Activated CD4-positive, alpha-beta T cell treated with anti-CD3 and anti-CD28 coated beads, Interleukin-2, amount 10 ng/mL, durations not matched to agents 24 days and 14 days (primary cell): Measurements from ENCODE around the gene NUP153. TPM values are rescaled to one million over a fixed set of nuclear protein-coding genes. Genes with fewer than 3 reads are reported as not detected.

ENCODE experiments used
- DNase-seq: peaks from one replicate; pipeline ENCODE4 v3.0.0; 2022
- H3K27ac Mint-ChIP-seq: one replicate; pipeline ENCODE4 v1.8.0; 2022; ENCODE audit warnings: mild to moderate bottlenecking, mixed read lengths
- H3K27me3 Mint-ChIP-seq: one replicate; pipeline ENCODE4 v1.8.0; 2022; ENCODE audit warnings: mixed read lengths
- H3K36me3 Mint-ChIP-seq: one replicate; pipeline ENCODE4 v1.8.0; 2022; ENCODE audit warnings: low read depth, mild to moderate bottlenecking, mixed read lengths
- H3K4me1 Mint-ChIP-seq: one replicate; pipeline ENCODE4 v1.8.0; 2021; ENCODE audit warnings: mixed read lengths
- H3K4me3 Mint-ChIP-seq: one replicate; pipeline ENCODE4 v1.8.0; 2022; ENCODE audit warnings: mild to moderate bottlenecking, moderate library complexity, mixed read lengths
- H3K9me3 Mint-ChIP-seq: one replicate; pipeline ENCODE4 v1.8.0; 2021; ENCODE audit warnings: mixed read lengths
- intact Hi-C: fragments of 100-400 bp; cut with micrococcal nuclease; formaldehyde crosslinking; loops from one replicate; pipeline ENCODE4 v1.15.1; 2023
- total RNA-seq: library from RNA; stranded (reverse); gene quantifications from 2 replicates; pipeline ENCODE4 v1.2.3, GENCODE V29; 2022

Gene NUP153
- total RNA-seq, 1 donor from 2014 or later, result 109 TPM

DNA sequence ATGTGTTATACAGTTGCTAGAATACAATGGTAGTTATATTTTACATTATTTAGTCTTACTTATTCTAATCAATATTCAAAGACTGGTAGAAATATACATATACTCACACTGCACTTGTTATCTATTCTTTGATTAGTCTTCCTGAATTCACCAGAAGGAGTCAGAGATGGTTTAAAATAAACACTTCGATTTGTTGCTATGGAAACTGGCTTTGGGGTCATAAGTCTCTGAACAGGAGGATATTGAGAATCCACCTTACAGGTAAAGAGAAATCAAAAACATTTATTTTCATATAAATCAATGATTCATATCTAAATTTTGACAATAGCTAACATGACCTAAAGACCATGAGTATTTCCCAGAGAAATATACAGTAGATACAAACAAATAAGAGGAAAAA, 41.6 kb downstream of the NUP153 start:
- no peak overlapping the region for H3K4me3 Mint-ChIP-seq
- no peaks in the 10 kb centered on the region for H3K27me3 Mint-ChIP-seq
- H3K4me1 Mint-ChIP-seq, result peaks cover 35% of the 10 kb centered on the region
- no peak for DNase-seq
- peaks cover 73% of the 10 kb centered on the region for H3K36me3 Mint-ChIP-seq
- H3K27ac Mint-ChIP-seq, result peak overlapping the region; percentile 43
- no peaks in the 10 kb centered on the region for H3K9me3 Mint-ChIP-seq
- intact Hi-C loops, result no loop called here

DNA sequence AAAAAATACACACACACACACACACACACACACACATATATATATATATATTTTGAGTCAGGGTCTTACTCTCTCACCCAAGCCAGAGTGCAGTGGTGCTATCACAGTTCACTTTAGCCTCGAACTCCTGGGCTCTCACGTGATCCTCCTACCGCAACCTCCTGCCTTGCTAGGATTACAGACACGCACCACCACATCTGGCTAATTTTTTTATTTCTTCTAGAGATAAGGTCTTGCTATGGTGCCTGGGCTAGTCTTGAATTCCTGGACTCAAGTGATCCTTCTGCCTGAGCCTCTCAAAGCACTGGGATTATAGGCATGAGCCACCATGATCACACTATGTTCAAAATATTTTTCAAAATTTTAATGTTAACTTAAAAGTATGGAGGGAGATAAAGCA, 43.5 kb downstream of the NUP153 start:
- Mint-ChIP-seq H3K36me3 (peaks cover 71% of the 10 kb centered on the region), H3K4me1 (peaks cover 39% of the 10 kb centered on the region), H3K27ac (no peak overlapping the region), H3K4me3 (no peak overlapping the region), H3K27me3 (no peaks in the 10 kb centered on the region), H3K9me3 (no peaks in the 10 kb centered on the region)
- DNase-seq, result no peak
- intact Hi-C loops, result no loop called here

GRCh38 chr6:17662585-17662984, 44.1 kb downstream of the NUP153 start:
- H3K36me3 Mint-ChIP-seq, result peaks cover 72% of the 10 kb centered on the region
- H3K27me3 Mint-ChIP-seq, result no peaks in the 10 kb centered on the region
- peak overlapping the region; percentile 14 for H3K27ac Mint-ChIP-seq
- H3K9me3 Mint-ChIP-seq, result no peaks in the 10 kb centered on the region
- no peak for DNase-seq
- H3K4me3 Mint-ChIP-seq, result no peak overlapping the region
- peaks cover 40% of the 10 kb centered on the region for H3K4me1 Mint-ChIP-seq
- intact Hi-C loops, result no loop called here

DNA sequence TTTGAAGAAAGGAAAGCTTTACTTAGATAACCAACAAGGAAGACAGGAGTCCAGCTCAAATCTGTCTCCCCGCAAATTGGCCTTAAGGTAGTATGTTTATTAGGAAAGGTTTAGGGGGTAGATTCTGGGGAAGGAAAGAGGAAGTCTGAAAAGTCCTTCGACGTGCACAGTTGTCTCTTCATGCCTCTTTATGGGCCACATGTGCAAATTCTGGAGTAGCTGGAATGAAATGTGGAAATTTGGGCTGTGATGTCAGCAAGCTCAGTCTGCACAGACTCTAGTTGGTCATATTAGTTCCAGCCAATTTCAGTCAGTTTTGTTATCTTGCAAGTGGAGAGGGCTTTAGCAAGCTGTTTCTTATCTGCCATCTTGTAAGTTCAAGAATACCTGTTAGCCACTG, 50.1 kb downstream of the NUP153 start:
- no peak overlapping the region for H3K27ac Mint-ChIP-seq
- intact Hi-C loops, result no loop called here
- no peaks in the 10 kb centered on the region for H3K9me3 Mint-ChIP-seq

DNA sequence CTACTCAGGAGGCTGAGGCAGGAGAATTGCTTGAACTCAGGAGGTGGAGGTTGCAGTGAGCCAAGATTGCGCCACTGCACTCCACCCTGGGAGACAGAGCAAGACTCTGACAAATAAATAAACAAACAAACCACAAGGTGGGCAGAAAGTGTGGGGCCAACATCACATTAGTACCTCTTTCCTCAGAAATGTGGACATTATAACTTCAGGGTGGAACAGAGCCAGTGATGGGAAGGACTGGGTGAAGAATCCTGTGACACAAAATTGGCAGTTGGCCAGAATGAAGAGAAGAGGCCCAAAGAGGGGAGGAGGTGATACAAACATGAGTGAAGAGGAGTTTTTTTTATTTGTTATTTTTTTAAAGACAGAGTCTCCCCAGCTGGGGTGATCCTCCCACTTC, 50.6 kb downstream of the NUP153 start:
- H3K4me3 Mint-ChIP-seq, result no peak overlapping the region
- intact Hi-C loops, result no loop called here
- no peaks in the 10 kb centered on the region for H3K27me3 Mint-ChIP-seq
- peaks cover 27% of the 10 kb centered on the region for H3K4me1 Mint-ChIP-seq
- DNase-seq, result no peak
- peaks cover 62% of the 10 kb centered on the region for H3K36me3 Mint-ChIP-seq
- H3K27ac Mint-ChIP-seq, result peak overlapping the region; percentile 24
- H3K9me3 Mint-ChIP-seq, result no peaks in the 10 kb centered on the region

More for the DNA sequence above, 50.1 kb downstream of the NUP153 start:
- Mint-ChIP-seq H3K4me1 (peaks cover 29% of the 10 kb centered on the region), H3K27me3 (no peaks in the 10 kb centered on the region), H3K4me3 (no peak overlapping the region), H3K36me3 (peaks cover 65% of the 10 kb centered on the region)
- DNase-seq, result no peak

DNA sequence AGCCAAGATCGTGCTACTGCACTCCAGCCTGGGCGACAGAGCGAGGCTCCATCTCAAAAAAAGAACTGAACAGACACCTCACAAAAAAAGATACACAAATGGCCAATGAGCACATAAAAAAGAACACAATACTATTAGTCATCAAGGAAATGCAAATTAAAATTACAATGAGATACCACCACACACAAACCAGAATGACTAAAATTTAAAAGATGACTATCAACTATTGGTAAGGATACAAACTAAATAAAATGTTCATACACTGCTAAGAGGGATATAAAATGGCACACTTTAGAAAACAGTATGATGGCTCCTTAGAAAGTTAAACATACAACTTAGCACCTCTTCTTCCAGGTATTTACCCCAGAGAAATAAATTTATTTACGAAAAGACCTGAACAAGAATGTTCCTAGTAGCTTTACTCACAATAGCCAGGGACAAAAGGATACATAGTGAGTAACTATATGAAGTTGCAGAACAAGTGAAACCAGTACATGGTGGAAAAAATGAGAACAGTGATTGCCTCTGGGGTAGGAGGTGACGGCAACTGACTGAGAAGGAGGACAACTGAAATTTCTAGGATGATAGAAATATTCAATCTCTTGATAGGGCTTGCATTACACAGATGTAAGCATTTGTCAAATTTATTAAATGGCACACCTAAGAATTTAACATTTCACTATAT, 53.4 kb downstream of the NUP153 start:
- Mint-ChIP-seq H3K36me3 (peaks cover 60% of the 10 kb centered on the region), H3K27me3 (no peaks in the 10 kb centered on the region), H3K27ac (peak overlapping the region; percentile 88), H3K4me3 (no peak overlapping the region), H3K4me1 (peaks cover 31% of the 10 kb centered on the region), H3K9me3 (no peaks in the 10 kb centered on the region)
- intact Hi-C loops, result loop anchor here (2.0 to 5.0 kb wide), 2 partner anchors 21 to 54 kb away; partner anchors contain the start of gene NUP153
- DNase-seq, result no peak

- Mint-ChIP-seq H3K27ac (no peak overlapping the region), H3K36me3 (peaks cover 55% of the 10 kb centered on the region), H3K4me1 (peaks cover 26% of the 10 kb centered on the region), H3K4me3 (no peak overlapping the region), H3K9me3 (no peaks in the 10 kb centered on the region), H3K27me3 (no peaks in the 10 kb centered on the region)
- DNase-seq, result no peak
- intact Hi-C loops, result loop anchor here (5.0 kb wide), 1 partner anchor 57 kb away; the partner anchor contains the start of gene NUP153
Observed at GRCh38 chr6:17650656-17651309, 55.9 kb downstream of the NUP153 start.

DNA sequence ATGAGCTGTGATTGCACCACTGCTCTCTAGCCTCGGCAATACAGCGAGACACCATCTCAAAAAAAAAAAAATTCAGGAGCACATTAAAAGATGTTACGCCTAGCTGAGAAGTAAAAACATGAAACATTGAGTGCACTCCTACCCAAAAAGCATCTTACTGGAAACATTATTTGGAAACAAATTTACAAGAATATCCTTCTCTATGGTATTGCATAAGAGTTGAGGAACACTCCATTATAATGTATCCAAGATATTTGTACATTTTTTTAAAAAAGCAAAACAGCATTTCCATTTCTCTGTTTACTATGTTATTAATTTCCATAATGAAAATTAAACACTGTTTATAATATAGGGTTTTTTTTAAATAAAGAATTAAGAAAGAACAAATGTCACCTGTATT, 58.0 kb downstream of the NUP153 start:
- Mint-ChIP-seq H3K36me3 (peaks cover 58% of the 10 kb centered on the region), H3K27me3 (no peaks in the 10 kb centered on the region), H3K4me1 (peaks cover 17% of the 10 kb centered on the region), H3K4me3 (no peak overlapping the region), H3K27ac (no peak overlapping the region), H3K9me3 (no peaks in the 10 kb centered on the region)
- no peak for DNase-seq
- intact Hi-C loops, result no loop called here

- Mint-ChIP-seq H3K27me3 (no peaks in the 10 kb centered on the region), H3K4me3 (no peak overlapping the region), H3K27ac (no peak overlapping the region), H3K4me1 (peaks cover 23% of the 10 kb centered on the region), H3K9me3 (peaks cover 3% of the 10 kb centered on the region), H3K36me3 (peaks cover 81% of the 10 kb centered on the region)
- intact Hi-C loops, result no loop called here
- DNase-seq, result no peak
Observed at GRCh38 chr6:17640477-17640917, 66.2 kb downstream of the NUP153 start.

DNA sequence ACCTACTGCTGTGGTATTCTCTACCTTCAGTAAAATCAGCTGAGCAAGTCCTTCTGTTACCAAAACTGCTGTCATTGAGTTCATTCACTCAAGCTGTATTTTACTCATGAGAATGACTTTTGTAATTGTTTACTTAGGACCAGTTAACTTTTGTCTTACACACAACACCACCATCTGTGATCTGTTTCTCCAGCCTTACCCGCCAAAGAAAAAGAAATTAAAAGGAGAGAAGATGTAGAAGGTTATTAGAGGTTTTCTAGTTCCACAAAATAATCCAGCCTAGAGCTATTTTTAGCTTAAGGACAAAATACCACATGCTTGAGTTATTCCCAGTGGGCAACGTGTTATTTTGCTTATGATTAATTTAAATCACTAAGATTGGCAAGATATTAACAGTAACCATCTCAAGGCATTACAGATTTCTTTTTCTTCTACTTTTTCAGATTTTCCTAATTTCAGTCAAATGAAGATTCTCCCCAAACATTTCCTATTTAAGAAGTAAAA, 68.5 kb downstream of the NUP153 start:
- Mint-ChIP-seq H3K36me3 (peaks cover 85% of the 10 kb centered on the region), H3K9me3 (peaks cover 3% of the 10 kb centered on the region), H3K27me3 (no peaks in the 10 kb centered on the region), H3K4me1 (peaks cover 36% of the 10 kb centered on the region), H3K4me3 (no peak overlapping the region), H3K27ac (no peak overlapping the region)
- no peak for DNase-seq
- intact Hi-C loops, result loop anchor here (2.0 kb wide), 1 partner anchor 35 kb away; no protein-coding TSS in a partner anchor

DNA sequence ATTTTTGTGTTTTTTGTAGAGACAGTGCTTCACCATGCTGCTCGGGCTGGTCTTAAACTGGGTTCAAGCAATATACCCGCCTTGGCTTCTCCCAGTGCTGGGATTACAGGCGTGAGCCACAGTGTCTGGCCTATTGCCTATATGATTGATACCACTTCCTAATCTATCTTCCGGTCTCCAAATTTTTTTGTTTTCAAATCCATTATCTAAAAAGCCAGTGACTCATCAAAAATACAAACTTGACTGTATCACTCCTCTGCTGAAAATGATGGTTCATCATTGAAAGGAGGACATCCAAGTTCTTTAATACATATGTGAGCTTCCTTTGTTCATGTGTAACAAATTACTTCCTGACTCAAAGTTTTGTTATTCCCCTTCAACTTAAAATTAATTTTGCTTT, 71.2 kb downstream of the NUP153 start:
- Mint-ChIP-seq H3K4me3 (peak overlapping the region; percentile 15), H3K27ac (peak overlapping the region; percentile 57), H3K9me3 (peaks cover 3% of the 10 kb centered on the region), H3K27me3 (no peaks in the 10 kb centered on the region), H3K36me3 (peaks cover 83% of the 10 kb centered on the region), H3K4me1 (peaks cover 38% of the 10 kb centered on the region)
- DNase-seq, result no peak
- intact Hi-C loops, result no loop called here

DNA sequence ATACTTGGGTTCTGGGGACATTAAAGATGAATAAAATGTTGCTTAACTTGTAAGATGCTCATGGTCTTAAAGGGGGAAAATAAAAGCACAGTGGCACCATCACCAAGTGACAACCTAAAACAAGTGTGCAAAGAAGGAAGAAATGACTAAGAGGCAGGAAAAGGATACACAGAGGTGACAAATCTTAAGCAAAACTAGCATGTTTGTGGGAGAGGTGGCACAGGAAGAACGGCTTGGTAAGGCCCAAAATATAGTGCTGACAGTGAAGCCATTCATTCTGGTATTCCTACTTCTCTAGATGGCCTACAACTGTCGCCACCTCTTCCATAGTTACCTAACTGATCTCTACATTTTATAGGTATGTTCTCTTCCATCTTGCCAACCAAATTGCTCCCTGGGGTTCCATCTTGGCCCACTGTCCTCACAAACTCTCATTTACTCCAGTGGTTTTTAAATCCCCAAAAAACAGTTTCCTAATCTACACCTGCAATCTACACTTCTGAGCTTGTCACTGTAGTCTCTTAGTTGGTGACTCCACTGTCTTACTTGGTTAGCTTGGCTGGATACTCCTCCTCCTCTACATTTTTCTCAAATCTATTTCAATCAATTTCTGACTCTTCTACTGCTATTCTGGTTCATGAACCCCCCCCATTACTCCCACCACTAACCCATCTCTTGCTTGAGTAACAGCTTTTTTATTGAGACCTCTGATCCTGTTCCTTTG, 73.1 kb downstream of the NUP153 start:
- DNase-seq, result peak; percentile 72
- Mint-ChIP-seq H3K27me3 (no peaks in the 10 kb centered on the region), H3K27ac (peak overlapping the region; percentile 89), H3K4me1 (peaks cover 43% of the 10 kb centered on the region), H3K36me3 (peaks cover 83% of the 10 kb centered on the region), H3K4me3 (peak overlapping the region; percentile 42), H3K9me3 (peaks cover 3% of the 10 kb centered on the region)
- intact Hi-C loops, result loop anchor here (1.0 to 2.0 kb wide), 2 partner anchors 19 to 73 kb away; partner anchors contain the start of gene NUP153

GRCh38 chr6:17632934-17633333, 73.8 kb downstream of the NUP153 start:
- peaks cover 38% of the 10 kb centered on the region for H3K4me1 Mint-ChIP-seq
- peak overlapping the region; percentile 42 for H3K4me3 Mint-ChIP-seq
- no peak for DNase-seq
- no peaks in the 10 kb centered on the region for H3K27me3 Mint-ChIP-seq
- H3K36me3 Mint-ChIP-seq, result peaks cover 81% of the 10 kb centered on the region
- peaks cover 3% of the 10 kb centered on the region for H3K9me3 Mint-ChIP-seq
- intact Hi-C loops, result loop anchor here (1.0 to 2.0 kb wide), 2 partner anchors 20 to 73 kb away; partner anchors contain the start of gene NUP153
- H3K27ac Mint-ChIP-seq, result peak overlapping the region; percentile 89
